ENCODE measurements around the gene C17orf107. TPM values are rescaled to one million over a fixed set of nuclear protein-coding genes. Genes with fewer than 3 reads are reported as not detected.

The C17orf107 gene
- total and polyA plus RNA-seq, 3 donors from 2014 or later = 1.5 to 4.1 (median 2.8) TPM

- DNase-seq = no peak
- intact Hi-C loops (cut with DNase I; ENCODE audit: low total_unique reads) = loop anchor here (10.0 kb wide), 1 partner anchor 150 kb away; the partner anchor contains the start of genes CXCL16, MED11 and ZMYND15
- 82 to 88% methylated on average over 2 to 4 of the region's 4 CpGs for WGBS, 2 donors
- Histone ChIP-seq H3K27ac (no peak overlapping the region), H3K4me3 (no peak overlapping the region), H3K9me3 (no peaks in the 10 kb centered on the region), H3K4me1 (peaks cover 14% of the 10 kb centered on the region), H3K36me3 (ENCODE audit: low read depth, missing control alignments) (no peaks in the 10 kb centered on the region), H3K27me3 (no peaks in the 10 kb centered on the region)
- TF ChIP-seq POLR2A (IDR thresholded peaks at IDR 0.05) = no peak
- TF ChIP-seq CTCF (IDR thresholded peaks at IDR 0.05) = no peak
These were observed 14.8 kb upstream of the C17orf107 start for GRCh38 chr17:4884489-4884888.

- 94 to 99% methylated on average over 12 of the region's 12 CpGs for WGBS, 2 donors
- Histone ChIP-seq H3K9me3 (no peaks in the 10 kb centered on the region), H3K27me3 (no peaks in the 10 kb centered on the region), H3K4me3 (no peak overlapping the region), H3K27ac (no peak overlapping the region), H3K4me1 (peaks cover 2% of the 10 kb centered on the region), H3K36me3 (ENCODE audit: low read depth, missing control alignments) (no peaks in the 10 kb centered on the region)
- intact Hi-C loops (cut with DNase I; ENCODE audit: low total_unique reads) = loop anchor here (5.0 to 10.0 kb wide), 2 partner anchors 95 to 152 kb away; partner anchors contain the start of genes CXCL16, MED11 and ZMYND15
- TF ChIP-seq POLR2A (IDR thresholded peaks at IDR 0.05) = no peak
- no peak for TF ChIP-seq CTCF (IDR thresholded peaks at IDR 0.05)
- no peak for DNase-seq
These were observed 12.5 kb upstream of the C17orf107 start for GRCh38 chr17:4886830-4887229.

- no peaks in the 10 kb centered on the region for H3K4me1 ChIP-seq
- H3K4me3 ChIP-seq = no peak overlapping the region
- intact Hi-C loops (cut with DNase I; ENCODE audit: low total_unique reads) = loop anchor here (5.0 to 10.0 kb wide), 2 partner anchors 95 to 153 kb away; partner anchors contain the start of genes CXCL16, MED11 and ZMYND15
- no peaks in the 10 kb centered on the region for H3K36me3 ChIP-seq (ENCODE audit: low read depth, missing control alignments)
- no peaks in the 10 kb centered on the region for H3K27me3 ChIP-seq
- TF ChIP-seq POLR2A (IDR thresholded peaks at IDR 0.05) = no peak
- no peak for TF ChIP-seq CTCF (IDR thresholded peaks at IDR 0.05)
- DNase-seq = no peak
- WGBS, 2 donors = 86 to 93% methylated on average over 18 of the region's 18 CpGs
- H3K27ac ChIP-seq = no peak overlapping the region
- no peaks in the 10 kb centered on the region for H3K9me3 ChIP-seq
These were observed 11.8 kb upstream of the C17orf107 start for GRCh38 chr17:4887581-4887980.

- WGBS, 2 donors = 92 to 94% methylated on average over 34 to 42 of the region's 42 CpGs
- H3K36me3 ChIP-seq (ENCODE audit: low read depth, missing control alignments) = no peaks in the 10 kb centered on the region
- no peaks in the 10 kb centered on the region for H3K27me3 ChIP-seq
- H3K9me3 ChIP-seq = no peaks in the 10 kb centered on the region
- no peaks in the 10 kb centered on the region for H3K4me1 ChIP-seq
- TF ChIP-seq CTCF (IDR thresholded peaks at IDR 0.05) (no peak), POLR2A (IDR thresholded peaks at IDR 0.05) (no peak)
- intact Hi-C loops (cut with DNase I; ENCODE audit: low total_unique reads) = loop anchor here (10.0 kb wide), 1 partner anchor 187 kb away; the partner anchor contains the start of gene PELP1
- no peak overlapping the region for H3K27ac ChIP-seq
- no peak for DNase-seq
- H3K4me3 ChIP-seq = no peak overlapping the region
These were observed 7.6 kb upstream of the C17orf107 start for GRCh38 chr17:4891411-4892410.
